Measurements from ENCODE around the gene KIF13A.

DNA sequence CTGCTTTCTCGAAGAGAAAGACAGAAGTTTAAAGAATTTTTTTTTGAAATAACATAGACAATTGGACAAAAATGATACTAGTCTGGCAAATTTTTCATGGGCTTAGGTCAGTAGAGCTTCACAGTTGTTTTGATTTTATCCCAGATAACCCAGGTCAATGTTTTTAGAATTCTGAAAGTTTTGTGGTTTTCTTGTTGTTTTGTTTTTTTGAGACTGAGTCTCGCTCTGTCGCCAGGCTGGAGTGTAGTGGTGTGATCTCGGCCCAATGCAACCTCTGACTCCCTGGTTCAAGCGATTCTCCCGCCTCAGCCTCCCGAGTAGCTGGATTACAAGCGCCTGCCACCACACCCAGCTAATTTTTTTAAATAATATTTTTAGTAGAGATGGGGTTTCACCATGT is 22.8 kb downstream of the KIF13A start:
- TF ChIP-seq, protein P1, sequence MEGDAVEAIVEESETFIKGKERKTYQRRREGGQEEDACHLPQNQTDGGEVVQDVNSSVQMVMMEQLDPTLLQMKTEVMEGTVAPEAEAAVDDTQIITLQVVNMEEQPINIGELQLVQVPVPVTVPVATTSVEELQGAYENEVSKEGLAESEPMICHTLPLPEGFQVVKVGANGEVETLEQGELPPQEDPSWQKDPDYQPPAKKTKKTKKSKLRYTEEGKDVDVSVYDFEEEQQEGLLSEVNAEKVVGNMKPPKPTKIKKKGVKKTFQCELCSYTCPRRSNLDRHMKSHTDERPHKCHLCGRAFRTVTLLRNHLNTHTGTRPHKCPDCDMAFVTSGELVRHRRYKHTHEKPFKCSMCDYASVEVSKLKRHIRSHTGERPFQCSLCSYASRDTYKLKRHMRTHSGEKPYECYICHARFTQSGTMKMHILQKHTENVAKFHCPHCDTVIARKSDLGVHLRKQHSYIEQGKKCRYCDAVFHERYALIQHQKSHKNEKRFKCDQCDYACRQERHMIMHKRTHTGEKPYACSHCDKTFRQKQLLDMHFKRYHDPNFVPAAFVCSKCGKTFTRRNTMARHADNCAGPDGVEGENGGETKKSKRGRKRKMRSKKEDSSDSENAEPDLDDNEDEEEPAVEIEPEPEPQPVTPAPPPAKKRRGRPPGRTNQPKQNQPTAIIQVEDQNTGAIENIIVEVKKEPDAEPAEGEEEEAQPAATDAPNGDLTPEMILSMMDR (IDR thresholded peaks at IDR 0.05), result no peak
- no peak for TF ChIP-seq POLR2AphosphoS5 (IDR thresholded peaks at IDR 0.05; ENCODE audit: insufficient read depth in 1 of 2, low read depth in 1 of 2)

Data from vagina (tissue), 2 donors.